ENCODE data around the gene UBE4B. TPM values are rescaled to one million over a fixed set of nuclear protein-coding genes. Genes with fewer than 3 reads are reported as not detected.

The UBE4B gene
- total and polyA plus RNA-seq, 2 experiments from 2014 or later = 28.4 to 115 TPM

GRCh38 chr1:10213186-10213705 lies 180.5 kb downstream of the UBE4B start:
- ATAC-seq (no peak), DNase-seq (ENCODE audit: low spot score) (no peak)
- Histone ChIP-seq H3K27ac (ENCODE audit: low read depth) (no peak overlapping the region), H2AFZ (no peak overlapping the region), H3K4me3 (no peak overlapping the region), H4K20me1 (replicated peaks; ENCODE audit: insufficient read depth) (peaks cover 52% of the 10 kb centered on the region), H3K9me2 (ENCODE audit: insufficient read depth) (no peaks in the 10 kb centered on the region), H3F3A (replicated peaks; ENCODE audit: low read depth) (peaks cover 3% of the 10 kb centered on the region; the same call in 1 of the 2 replicates), H3K4me2 (peak overlapping the region; percentile 33; the same call in 1 of the 2 replicates), H3K27me3 (ENCODE audit: insufficient read depth) (no peaks in the 10 kb centered on the region), H3K4me1 (ENCODE audit: insufficient read depth) (peaks cover 19% of the 10 kb centered on the region), H3K79me2 (replicated peaks; ENCODE audit: insufficient read depth) (peaks cover 72% of the 10 kb centered on the region), H3K36me3 (ENCODE audit: insufficient read depth) (no peaks in the 10 kb centered on the region)
- TF ChIP-seq CREB1 (CRISPR knock-in tag; IDR thresholded peaks at IDR 0.05; ENCODE audit: low read depth) (no peak), NANOG (IDR thresholded peaks at IDR 0.05; ENCODE audit: borderline replicate concordance) (no peak), POLR2AphosphoS5 (IDR thresholded peaks at IDR 0.05; ENCODE audit: low read depth) (no peak), ZNF331 (CRISPR knock-in tag; IDR thresholded peaks at IDR 0.05; ENCODE audit: low read depth) (no peak), EZH2 (IDR thresholded peaks at IDR 0.05; ENCODE audit: low read depth, unreplicated experiment) (no peak), REST (IDR thresholded peaks at IDR 0.05; ENCODE audit: unreplicated experiment) (no peak)
- Mint-ChIP-seq H3K27me3 (ENCODE audit: insufficient read depth, low read depth, poor library complexity) (peaks cover 19% of the 10 kb centered on the region), H3K36me3 (ENCODE audit: low read depth) (no peaks in the 10 kb centered on the region), H3K4me3 (peak overlapping the region; percentile 15; the same call in 2 of the 3 replicates), H3K27ac (peak overlapping the region; percentile 9; the same call in 1 of the 2 replicates), H3K9me3 (no peaks in the 10 kb centered on the region; the same call in 2 of the 3 replicates), H3K4me1 (peaks cover 38% of the 10 kb centered on the region)

- H3K4me3 Mint-ChIP-seq = no peak overlapping the region
- Histone ChIP-seq H3K4me2 (no peak overlapping the region), H3K36me3 (ENCODE audit: insufficient read depth) (no peaks in the 10 kb centered on the region), H3K4me3 (no peak overlapping the region), H4K20me1 (replicated peaks; ENCODE audit: insufficient read depth) (peaks cover 78% of the 10 kb centered on the region), H3K79me2 (replicated peaks; ENCODE audit: insufficient read depth) (peaks cover 99% of the 10 kb centered on the region), H3K9me2 (ENCODE audit: insufficient read depth) (no peaks in the 10 kb centered on the region), H2AFZ (no peak overlapping the region), H3K4me1 (ENCODE audit: insufficient read depth) (peaks cover 19% of the 10 kb centered on the region), H3K27me3 (ENCODE audit: insufficient read depth) (no peaks in the 10 kb centered on the region), H3K27ac (ENCODE audit: low read depth) (no peak overlapping the region), H3F3A (replicated peaks; ENCODE audit: low read depth) (peaks cover 1% of the 10 kb centered on the region; the same call in 1 of the 2 replicates)
- no peak for DNase-seq (ENCODE audit: low spot score)
- peaks cover 9% of the 10 kb centered on the region for H3K27me3 Mint-ChIP-seq (ENCODE audit: insufficient read depth, low read depth, poor library complexity)
- no peak for TF ChIP-seq EZH2 (IDR thresholded peaks at IDR 0.05; ENCODE audit: low read depth, unreplicated experiment)
- TF ChIP-seq JUNB (IDR thresholded peaks at IDR 0.05; ENCODE audit: unreplicated experiment) = no peak
- no peak for TF ChIP-seq ZNF331 (CRISPR knock-in tag; IDR thresholded peaks at IDR 0.05; ENCODE audit: low read depth)
- H3K27ac Mint-ChIP-seq = peak overlapping the region; percentile 20
- H3K9me3 Mint-ChIP-seq = no peaks in the 10 kb centered on the region; the same call in 2 of the 3 replicates
- no peak for ATAC-seq
- peaks cover 32% of the 10 kb centered on the region for H3K4me1 Mint-ChIP-seq
- H3K36me3 Mint-ChIP-seq (ENCODE audit: low read depth) = no peaks in the 10 kb centered on the region
Observed at GRCh38 chr1:10216090-10216749, 183.5 kb downstream of the UBE4B start.

Measured in GM23338 (cell line).